Neural crest cell (in vitro differentiated cells): ENCODE results near the gene WDR76. TPM values are rescaled to one million over a fixed set of nuclear protein-coding genes. Genes with fewer than 3 reads are reported as not detected.
"Not testable (repeated sequence)": the region's sequence is repeated elsewhere in the genome, so short reads cannot be mapped to it uniquely, and the experiment has no call there.

Experiments used
- DNase-seq: peaks from one replicate; pipeline ENCODE4 v3.0.0; 2021; ENCODE audit warnings: low read depth, mixed read lengths, low spot score
- H3K27ac Mint-ChIP-seq: one replicate; pipeline ENCODE4 v1.8.0; 2021; ENCODE audit warnings: mild to moderate bottlenecking, mixed read lengths; ENCODE audit not compliant: unreplicated experiment
- H3K27me3 Mint-ChIP-seq: 2 replicates; pipeline ENCODE4 v1.8.0; 2021; ENCODE audit warnings: low read depth, mild to moderate bottlenecking, mixed read lengths
- H3K36me3 Mint-ChIP-seq: 2 replicates; pipeline ENCODE4 v1.8.0; 2021; ENCODE audit warnings: low read depth, mild to moderate bottlenecking, mixed read lengths
- H3K4me1 Mint-ChIP-seq: 2 replicates; pipeline ENCODE4 v1.8.0; 2021; ENCODE audit warnings: mixed read lengths
- H3K4me3 Mint-ChIP-seq: one replicate; pipeline ENCODE4 v1.8.0; 2021; ENCODE audit warnings: mild to moderate bottlenecking, mixed read lengths
- H3K9me3 Mint-ChIP-seq: 2 replicates; pipeline ENCODE4 v1.8.0; 2021; ENCODE audit warnings: mixed read lengths
- total RNA-seq: library from RNA; stranded (reverse); gene quantifications from 2 replicates; pipeline ENCODE4 v1.2.1, GENCODE V29; 2021
- TF ChIP-seq, protein P1 (sequence below): fragments of 200-600 bp; sonication (generic); conservative IDR thresholded peaks from 2 replicates; pipeline ENCODE4 v1.5.0; 2021; ENCODE audit warnings: antibody characterized with exemption, mild to moderate bottlenecking

The WDR76 gene
- total RNA-seq, 1 donor from 2014 or later: 41.3 TPM

DNA sequence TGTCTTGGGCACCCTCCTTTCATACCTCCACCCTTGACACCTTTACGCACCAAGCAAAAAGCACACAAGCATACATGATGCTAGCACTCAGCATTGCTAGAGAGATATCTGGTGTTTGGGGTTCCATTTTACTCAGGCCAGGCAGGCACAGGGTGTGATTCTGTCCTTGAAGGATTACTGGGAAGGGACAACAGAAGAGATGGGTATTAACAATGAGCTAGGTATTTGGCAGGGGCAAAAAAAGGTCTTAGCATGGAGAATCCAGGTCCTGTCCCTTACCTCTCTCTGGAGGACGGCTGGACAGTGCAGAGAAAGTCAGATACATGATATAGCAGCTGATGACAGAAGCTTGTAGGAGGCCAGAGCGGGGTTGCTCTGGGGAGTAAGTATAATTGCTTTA, 30.2 kb upstream of the WDR76 start:
- TF ChIP-seq, protein P1, sequence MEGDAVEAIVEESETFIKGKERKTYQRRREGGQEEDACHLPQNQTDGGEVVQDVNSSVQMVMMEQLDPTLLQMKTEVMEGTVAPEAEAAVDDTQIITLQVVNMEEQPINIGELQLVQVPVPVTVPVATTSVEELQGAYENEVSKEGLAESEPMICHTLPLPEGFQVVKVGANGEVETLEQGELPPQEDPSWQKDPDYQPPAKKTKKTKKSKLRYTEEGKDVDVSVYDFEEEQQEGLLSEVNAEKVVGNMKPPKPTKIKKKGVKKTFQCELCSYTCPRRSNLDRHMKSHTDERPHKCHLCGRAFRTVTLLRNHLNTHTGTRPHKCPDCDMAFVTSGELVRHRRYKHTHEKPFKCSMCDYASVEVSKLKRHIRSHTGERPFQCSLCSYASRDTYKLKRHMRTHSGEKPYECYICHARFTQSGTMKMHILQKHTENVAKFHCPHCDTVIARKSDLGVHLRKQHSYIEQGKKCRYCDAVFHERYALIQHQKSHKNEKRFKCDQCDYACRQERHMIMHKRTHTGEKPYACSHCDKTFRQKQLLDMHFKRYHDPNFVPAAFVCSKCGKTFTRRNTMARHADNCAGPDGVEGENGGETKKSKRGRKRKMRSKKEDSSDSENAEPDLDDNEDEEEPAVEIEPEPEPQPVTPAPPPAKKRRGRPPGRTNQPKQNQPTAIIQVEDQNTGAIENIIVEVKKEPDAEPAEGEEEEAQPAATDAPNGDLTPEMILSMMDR: no peak
- no peak for DNase-seq
- Mint-ChIP-seq H3K4me1 (peaks cover 56% of the 10 kb centered on the region), H3K4me3 (peak overlapping the region; percentile 99), H3K36me3 (peaks cover 23% of the 10 kb centered on the region), H3K9me3 (no peaks in the 10 kb centered on the region), H3K27ac (peak overlapping the region; percentile 2), H3K27me3 (no peaks in the 10 kb centered on the region)

DNA sequence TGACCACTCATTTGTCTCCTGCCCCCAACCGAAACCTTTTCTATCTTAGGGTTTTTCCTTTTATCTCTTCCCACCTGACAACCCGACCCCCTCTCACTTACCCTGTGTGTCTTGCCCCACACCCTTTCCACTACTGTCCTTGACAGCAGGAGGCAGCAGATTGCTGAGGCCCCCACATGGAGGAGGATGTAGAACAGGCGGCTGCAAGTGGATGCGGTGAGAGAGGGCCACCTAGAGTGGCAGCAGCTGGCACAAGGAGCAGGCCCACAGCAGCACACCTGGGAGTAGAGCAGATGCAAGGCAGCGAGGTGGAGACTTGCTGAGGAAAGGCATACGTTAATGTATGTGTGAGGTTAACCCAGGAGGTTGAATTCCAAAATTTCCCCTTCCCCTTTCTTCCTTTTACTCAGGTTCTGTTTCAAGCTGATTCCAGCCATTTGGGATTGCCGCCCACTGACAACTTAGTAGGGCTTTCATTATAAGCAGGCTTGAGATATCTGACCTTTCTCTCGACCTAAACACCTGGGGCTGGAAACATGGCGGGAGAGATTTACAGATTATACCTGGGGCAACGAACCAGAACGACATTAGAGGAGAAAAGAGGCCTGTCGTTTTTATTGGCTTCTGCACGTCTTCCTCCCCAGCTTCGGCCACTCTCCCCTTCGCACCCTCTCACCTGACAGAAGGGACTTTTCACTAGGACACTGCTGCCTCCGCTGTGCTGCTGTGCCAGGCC, 27.4 kb upstream of the WDR76 start:
- Mint-ChIP-seq H3K36me3 (peaks cover 25% of the 10 kb centered on the region), H3K9me3 (no peaks in the 10 kb centered on the region), H3K27ac (no peak overlapping the region), H3K27me3 (no peaks in the 10 kb centered on the region), H3K4me1 (peaks cover 42% of the 10 kb centered on the region), H3K4me3 (peak overlapping the region; percentile 95)
- no peak for DNase-seq
- TF ChIP-seq, protein P1: no peak

DNA sequence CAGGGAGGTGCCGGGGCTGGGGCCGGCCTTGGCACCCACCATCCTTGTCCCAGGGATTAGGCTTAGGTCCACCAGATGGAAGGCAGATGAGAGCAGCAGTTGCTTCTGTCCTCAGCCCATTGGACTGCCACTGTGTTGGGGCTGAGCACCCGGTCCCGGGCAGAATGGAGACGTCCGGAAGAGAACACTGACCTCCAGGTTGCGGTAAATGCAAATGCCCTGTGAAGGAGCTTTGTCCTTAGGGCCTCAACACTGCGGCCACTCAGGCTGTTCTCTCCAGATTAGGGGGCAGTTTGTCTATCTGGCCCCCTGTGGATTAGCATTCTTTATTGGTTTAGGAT, 26.9 kb upstream of the WDR76 start, which contains the start of gene SERINC4:
TSS of gene SERINC4 (minus strand) at position 276 of the 341 bp plus-strand sequence. CDS start at position 42, 234 bp downstream.
- Mint-ChIP-seq H3K27ac (peak within 1 kb of the TSS; percentile 97), H3K9me3 (no peaks in the 10 kb centered on the region), H3K4me3 (peak within 1 kb of the TSS; percentile 95), H3K4me1 (peaks cover 37% of the 10 kb centered on the region), H3K27me3 (no peaks in the 10 kb centered on the region), H3K36me3 (peaks cover 25% of the 10 kb centered on the region)
- no peak for DNase-seq
- TF ChIP-seq, protein P1: no peak

DNA sequence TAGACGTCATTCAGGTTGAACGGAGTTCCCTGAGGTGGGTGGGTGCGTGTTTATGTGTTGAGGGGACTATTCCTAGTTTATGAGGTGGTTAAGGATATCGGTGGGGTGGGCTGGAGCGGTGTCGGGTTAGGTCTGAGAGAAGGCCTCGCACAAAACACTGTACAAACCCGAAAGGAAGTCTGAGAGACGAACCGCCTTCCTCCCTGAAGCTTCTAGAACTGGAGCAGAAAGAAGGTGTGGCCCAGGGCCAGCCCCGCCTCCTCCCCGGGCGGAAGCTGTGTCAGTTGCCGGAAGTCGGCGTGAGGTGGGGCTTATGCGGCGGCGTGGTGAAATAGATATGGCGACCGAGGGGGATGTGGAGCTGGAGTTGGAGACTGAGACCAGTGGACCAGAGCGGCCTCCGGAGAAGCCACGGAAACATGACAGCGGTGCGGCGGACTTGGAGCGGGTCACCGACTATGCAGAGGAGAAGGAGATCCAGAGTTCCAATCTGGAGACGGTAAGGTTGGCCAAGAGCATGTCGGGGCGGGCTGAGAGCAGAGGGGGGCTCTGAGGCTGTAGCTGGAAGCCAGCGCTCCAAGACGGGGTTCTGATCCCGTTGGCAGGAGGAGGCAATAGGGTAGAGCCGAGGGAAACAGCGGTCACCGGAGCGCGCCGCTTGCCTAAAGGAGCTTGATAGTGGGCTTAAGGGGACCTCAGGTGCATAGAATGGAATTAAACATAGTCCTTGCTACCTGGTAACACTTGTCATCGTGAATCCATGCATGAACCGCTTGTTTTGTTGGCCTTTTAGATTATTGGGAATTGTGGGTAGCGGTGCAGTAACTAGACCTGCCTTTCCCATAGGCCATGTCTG, 26.3 kb upstream of the WDR76 start, which contains the start of gene HYPK:
TSS of gene HYPK (plus strand) at position 314 of the 856 bp plus-strand sequence. CDS start at position 338, 24 bp downstream.
- peak; percentile 73 for DNase-seq
- Mint-ChIP-seq H3K27ac (peak within 1 kb of the TSS; percentile 97), H3K27me3 (no peaks in the 10 kb centered on the region), H3K36me3 (peaks cover 25% of the 10 kb centered on the region), H3K9me3 (no peaks in the 10 kb centered on the region), H3K4me3 (peak within 1 kb of the TSS; percentile 95), H3K4me1 (peaks cover 32% of the 10 kb centered on the region)
- TF ChIP-seq, protein P1: no peak

DNA sequence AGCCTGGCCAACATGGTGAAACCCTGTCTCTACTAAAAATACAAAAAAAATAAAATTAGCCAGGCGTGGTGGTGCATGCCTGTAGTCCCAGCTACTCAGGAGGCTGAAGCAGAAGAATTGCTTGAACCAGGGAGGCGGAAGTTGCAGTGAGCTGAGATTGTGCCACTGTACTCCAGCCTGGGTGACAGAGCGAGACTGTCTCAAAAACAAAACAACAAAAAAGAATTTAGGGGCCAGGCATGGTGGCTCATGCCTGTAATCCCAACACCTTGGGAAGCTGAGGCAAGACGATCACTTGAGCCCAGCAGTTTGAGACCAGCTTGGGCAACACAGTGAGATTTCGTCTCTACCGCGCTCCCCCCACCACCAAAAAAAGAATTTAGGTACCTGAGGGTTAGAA, 24.1 kb upstream of the WDR76 start:
- peaks cover 34% of the 10 kb centered on the region for H3K36me3 Mint-ChIP-seq
- not testable (repeated sequence) for H3K27me3 Mint-ChIP-seq, H3K4me3 Mint-ChIP-seq

More for the DNA sequence above, 24.1 kb upstream of the WDR76 start:
- peaks cover 30% of the 10 kb centered on the region for H3K4me1 Mint-ChIP-seq
- not testable (repeated sequence) for DNase-seq, H3K9me3 Mint-ChIP-seq, H3K27ac Mint-ChIP-seq
